Lower leg skin (tissue), 3 donors: ENCODE measurements around the gene PHPT1.

Experiments used
- POLR2A ChIP-seq, 2 donors: fragments of 450-650 bp; IDR thresholded peaks; one replicate each; pipeline ENCODE4 v1.6.1; 2016 to 2017; ENCODE audit warnings: antibody characterized with exemption in 2 of 2, mild to moderate bottlenecking in 1 of 2, moderate library complexity in 1 of 2
- TF ChIP-seq, protein P1 (sequence below), 3 donors: fragments of 450-650 bp; IDR thresholded peaks; one replicate each; pipeline ENCODE4 v1.5.1; 2016; ENCODE audit warnings: antibody characterized with exemption in 3 of 3, mild to moderate bottlenecking in 3 of 3, moderate library complexity in 2 of 3

DNA sequence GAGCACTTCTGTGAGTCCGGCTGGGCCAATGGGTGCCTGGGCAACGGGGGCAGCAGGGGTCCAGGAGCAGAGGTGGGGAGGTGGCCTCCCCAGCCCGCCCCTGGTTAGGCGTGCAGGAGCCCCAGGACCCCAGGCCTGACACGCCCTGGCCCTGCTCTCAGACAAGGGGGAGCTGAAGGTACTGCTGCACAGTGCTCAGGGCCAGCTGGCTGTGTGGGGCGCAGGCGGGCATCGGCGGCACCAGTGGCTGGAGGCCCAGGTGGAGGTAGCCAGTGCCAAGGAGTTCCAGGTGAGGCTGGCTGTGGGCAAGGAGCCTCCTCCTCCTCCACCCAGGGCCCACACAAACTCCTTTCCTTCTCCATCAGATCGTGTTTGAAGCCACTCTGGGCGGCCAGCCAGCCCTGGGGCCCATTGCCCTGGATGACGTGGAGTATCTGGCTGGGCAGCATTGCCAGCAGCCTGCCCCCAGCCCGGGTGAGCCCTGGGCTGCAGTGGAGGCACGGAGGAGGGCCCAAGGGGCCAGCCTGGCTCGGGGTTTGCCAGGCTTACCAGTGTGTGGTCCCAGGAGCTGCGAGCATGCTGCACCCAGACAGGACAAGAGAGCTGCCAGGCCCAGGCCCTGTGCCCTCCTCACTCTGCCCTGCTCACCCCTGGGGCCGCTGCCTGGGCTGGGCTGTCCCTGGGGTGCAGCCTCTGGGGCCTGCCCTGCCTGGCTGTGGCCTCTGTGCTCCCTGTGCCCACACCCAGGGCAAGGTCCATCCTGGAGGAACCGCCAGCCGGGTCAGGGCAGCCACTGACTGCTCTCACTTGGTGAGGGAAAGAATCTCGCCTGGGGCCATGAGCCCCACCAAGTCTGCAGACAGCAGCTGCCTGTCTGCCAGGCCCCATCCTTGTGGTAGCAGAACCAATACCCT, 9.9 kb downstream of the PHPT1 start:
- TF ChIP-seq, protein P1, sequence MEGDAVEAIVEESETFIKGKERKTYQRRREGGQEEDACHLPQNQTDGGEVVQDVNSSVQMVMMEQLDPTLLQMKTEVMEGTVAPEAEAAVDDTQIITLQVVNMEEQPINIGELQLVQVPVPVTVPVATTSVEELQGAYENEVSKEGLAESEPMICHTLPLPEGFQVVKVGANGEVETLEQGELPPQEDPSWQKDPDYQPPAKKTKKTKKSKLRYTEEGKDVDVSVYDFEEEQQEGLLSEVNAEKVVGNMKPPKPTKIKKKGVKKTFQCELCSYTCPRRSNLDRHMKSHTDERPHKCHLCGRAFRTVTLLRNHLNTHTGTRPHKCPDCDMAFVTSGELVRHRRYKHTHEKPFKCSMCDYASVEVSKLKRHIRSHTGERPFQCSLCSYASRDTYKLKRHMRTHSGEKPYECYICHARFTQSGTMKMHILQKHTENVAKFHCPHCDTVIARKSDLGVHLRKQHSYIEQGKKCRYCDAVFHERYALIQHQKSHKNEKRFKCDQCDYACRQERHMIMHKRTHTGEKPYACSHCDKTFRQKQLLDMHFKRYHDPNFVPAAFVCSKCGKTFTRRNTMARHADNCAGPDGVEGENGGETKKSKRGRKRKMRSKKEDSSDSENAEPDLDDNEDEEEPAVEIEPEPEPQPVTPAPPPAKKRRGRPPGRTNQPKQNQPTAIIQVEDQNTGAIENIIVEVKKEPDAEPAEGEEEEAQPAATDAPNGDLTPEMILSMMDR (IDR thresholded peaks at IDR 0.05): no peak
- no peak for TF ChIP-seq POLR2A (IDR thresholded peaks at IDR 0.05)
